ENCODE measurements around the gene PPP1R7. TPM values are rescaled to one million over a fixed set of nuclear protein-coding genes. Genes with fewer than 3 reads are reported as not detected.

PPP1R7 gene
- polyA plus RNA-seq, 3 donors: 43.4 to 71.8 (median 56.7) TPM

DNA sequence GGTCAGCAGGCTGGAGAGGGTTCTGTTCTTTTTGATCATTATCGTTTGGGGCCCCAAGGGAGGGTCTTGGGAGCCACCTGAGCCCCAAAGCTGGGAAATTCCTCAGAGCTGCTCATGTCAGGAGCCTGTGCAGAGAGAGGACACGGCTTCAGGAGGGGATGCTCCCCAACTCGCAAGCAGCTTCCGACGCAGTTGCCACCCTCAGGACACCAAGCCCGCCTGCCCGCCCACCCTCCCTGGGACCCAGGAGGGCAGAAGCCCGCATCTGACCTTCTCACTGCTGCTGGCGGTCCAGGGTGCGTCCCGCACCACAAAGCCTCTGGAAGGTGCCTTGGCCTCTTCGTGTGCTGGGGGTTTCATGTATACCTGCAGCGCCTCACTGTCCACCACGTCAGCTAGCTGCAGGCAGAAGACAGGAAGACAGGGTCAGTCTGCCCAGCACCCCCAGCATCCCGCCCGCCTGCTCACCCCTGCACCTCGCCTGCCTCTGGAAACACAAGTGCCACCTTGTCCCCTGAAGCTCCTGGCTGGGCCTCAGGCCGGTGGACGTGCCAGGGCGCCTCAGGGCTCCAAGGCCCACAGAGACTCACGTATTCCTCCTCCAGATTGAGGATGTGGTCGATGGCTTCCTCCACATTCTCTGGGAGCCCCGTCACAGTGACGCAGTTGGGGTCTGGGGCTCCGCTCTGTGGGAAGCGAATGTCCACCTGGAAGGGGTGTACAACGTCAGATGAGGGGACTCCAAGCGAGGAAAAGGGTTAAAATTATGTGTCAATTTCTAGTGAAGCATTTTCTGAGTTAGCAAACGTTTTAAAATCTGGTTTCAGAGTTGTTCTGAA, 79.5 kb downstream of the PPP1R7 start:
- no peak overlapping the region for H3K27ac ChIP-seq (ENCODE audit: low read depth, low read length)
- 89 to 91% (median 90%) methylated on average over 29 of the region's 29 CpGs for WGBS, 3 donors

DNA sequence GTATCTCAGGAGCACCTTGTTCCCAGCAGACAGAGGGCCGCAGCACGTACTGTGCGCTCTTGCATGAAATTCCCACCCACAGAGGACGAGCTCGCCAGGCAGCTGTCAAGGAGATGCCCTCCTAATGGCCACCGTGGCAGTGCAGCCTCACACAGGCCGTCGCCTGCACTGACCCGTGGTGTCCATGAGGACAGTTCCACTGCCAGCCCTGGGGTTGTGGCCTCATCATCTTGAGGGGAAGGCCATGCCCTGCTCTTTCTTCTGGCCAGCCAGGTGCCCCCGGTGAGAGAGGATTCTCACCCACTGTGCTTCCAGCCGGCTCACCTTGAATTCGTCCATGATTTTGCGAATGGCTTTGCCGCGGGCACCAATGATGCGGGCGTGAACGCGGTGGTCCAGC, 80.2 kb downstream of the PPP1R7 start:
- WGBS, 3 donors: 93 to 96% (median 94%) methylated on average over 19 of the region's 19 CpGs
- H3K27ac ChIP-seq (ENCODE audit: low read depth, low read length): no peak overlapping the region

DNA sequence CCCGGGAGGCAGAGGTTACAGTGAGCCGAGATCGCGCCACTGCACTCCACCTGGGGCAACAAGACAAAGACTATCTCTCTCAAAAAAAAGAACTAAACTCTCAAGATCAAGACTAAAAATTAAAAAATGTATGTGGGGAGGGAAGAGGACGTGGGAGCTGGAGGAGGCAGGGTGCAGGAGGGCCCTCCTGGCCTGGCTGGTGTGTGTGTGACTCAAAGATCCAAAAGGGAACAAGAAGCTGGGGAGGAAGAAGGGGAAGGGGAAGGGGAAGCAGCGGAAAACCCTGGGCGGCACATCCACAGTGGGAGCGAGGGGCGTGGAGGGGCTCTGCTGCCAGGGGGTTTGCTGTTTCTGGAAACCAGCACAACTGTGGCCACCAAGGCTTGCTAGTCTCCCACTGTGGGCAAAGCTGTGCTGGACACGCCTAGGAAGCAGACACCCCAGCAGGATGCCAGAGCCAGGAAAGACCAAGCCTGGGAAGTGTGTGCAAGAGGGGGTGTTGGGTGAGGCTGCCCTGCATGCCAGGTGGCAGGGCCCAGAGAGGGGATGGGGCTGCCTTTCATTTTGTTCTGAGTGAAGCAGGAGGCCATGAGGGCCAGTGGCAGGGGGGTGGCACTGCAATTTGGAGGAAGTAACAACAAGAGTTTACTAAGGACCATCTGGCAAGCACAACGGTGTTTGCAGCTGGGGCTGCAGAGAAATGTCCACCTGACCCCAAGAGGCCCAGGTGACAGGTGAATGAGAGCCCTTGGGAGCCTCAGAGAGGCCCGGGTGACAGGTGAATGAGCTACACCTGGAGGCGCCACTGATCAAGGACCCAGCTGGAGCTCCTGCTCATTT, 82.7 kb downstream of the PPP1R7 start:
- no peak overlapping the region for H3K27ac ChIP-seq (ENCODE audit: low read depth, low read length)
- 79 to 82% (median 82%) methylated on average over 13 of the region's 13 CpGs for WGBS, 3 donors

Other genes with a start within 250 kb of the PPP1R7 start
- 1 to 10 TPM in 1 of 3 donors, under 1 TPM in 2; 0.01 to 1.3 (median 0.02) TPM for gene CROCC2, start 244.1 kb upstream of the PPP1R7 start, polyA plus RNA-seq
- 10 to 100 TPM in 2 of 3 donors, 1 to 10 TPM in 1; 3.3 to 18.1 (median 17.8) TPM for gene SNED1, start 151.8 kb upstream of the PPP1R7 start, polyA plus RNA-seq
- 10 to 100 TPM; 23.5 to 34.8 (median 24.4) TPM for gene MTERF4, start 48.2 kb upstream of the PPP1R7 start, polyA plus RNA-seq
- 1 to 10 TPM; 2.8 to 3.7 (median 3.4) TPM for gene PASK, start 995 bp upstream of the PPP1R7 start, polyA plus RNA-seq
- gene ANO7, start 38.2 kb downstream of the PPP1R7 start, polyA plus RNA-seq: 1 to 10 TPM in 1 of 3 donors, under 1 TPM in 2; 0.44 to 2.5 (median 0.56) TPM
- gene HDLBP, start 165.2 kb downstream of the PPP1R7 start, polyA plus RNA-seq: 100 to 1,000 TPM; 187 to 327 (median 208) TPM
- gene SEPTIN2, start 165.5 kb downstream of the PPP1R7 start, polyA plus RNA-seq: 100 to 1,000 TPM; 133 to 335 (median 211) TPM
- gene FARP2, start 205.8 kb downstream of the PPP1R7 start, polyA plus RNA-seq: 10 to 100 TPM; 10.2 to 17.5 (median 14.1) TPM